ENCODE results near the gene IKZF1. TPM values are rescaled to one million over a fixed set of nuclear protein-coding genes. Genes with fewer than 3 reads are reported as not detected.

Gene IKZF1
- total and polyA plus RNA-seq, 9 of the 15 experiments (the other 6 are each of a cell fraction or from before 2014, with no cell fraction given): 12.6 to 85.3 (median 44.7) TPM

DNA sequence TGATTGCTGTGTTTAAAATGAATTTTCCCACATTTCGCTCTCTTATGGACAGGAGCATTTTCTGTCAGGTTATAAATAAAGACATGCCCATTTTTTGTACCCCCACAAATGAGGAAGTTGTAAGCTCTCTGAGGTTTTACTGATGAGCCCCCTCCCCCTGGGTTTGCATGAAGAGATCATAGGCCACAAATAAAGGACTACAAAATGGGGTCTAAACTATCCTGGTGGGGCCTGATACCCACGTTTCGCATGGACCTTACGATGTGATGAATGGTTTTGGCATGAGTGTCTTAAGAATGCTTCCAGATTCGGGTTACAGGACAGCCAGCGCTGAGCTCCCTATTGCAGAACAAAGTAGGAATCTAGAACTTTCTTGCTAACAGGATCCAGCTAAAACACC, 5.8 kb downstream of the IKZF1 start:
- H3K36me3 ChIP-seq (ENCODE audit: control insufficient read depth, insufficient read depth, low read length): peaks cover 13% of the 10 kb centered on the region; the same call in 2 of the 3 replicates
- no peaks in the 10 kb centered on the region for H3K27me3 ChIP-seq (ENCODE audit: control insufficient read depth in 2 of 2, insufficient read depth in 2 of 2, low read length in 2 of 2)
- in situ Hi-C loops (cut with MboI): no loop called here
- no peaks in the 10 kb centered on the region for H3K9me3 ChIP-seq (replicated peaks; ENCODE audit: control insufficient read depth, insufficient read depth, low read depth, low read length)
- H3K9ac ChIP-seq (ENCODE audit: insufficient read depth in 1 of 2, low read depth in 2 of 2, low read length in 2 of 2): peak overlapping the region; percentile 11 to 78; a peak in 3 of 4 replicates
- H4K20me1 ChIP-seq (replicated peaks; ENCODE audit: control insufficient read depth, insufficient read depth, low read length): no peaks in the 10 kb centered on the region
- H3K4me3 ChIP-seq: peak overlapping the region; percentile 70
- POLR2A ChIA-PET: interaction anchor here (0.8 to 1.6 kb wide), 5 partner anchors 8 to 29 kb away, joined by 3 to 9 read pairs (median 4); no protein-coding TSS in a partner anchor
- CTCF ChIA-PET (ENCODE audit: low intra/inter-chr PET ratio): no interaction called here
- peak overlapping the region; percentile 80 for H3K27ac ChIP-seq (ENCODE audit: extremely low read depth, low read depth, low read length)
- H2AFZ ChIP-seq (ENCODE audit: low read depth, low read length): no peak overlapping the region; the same call in 1 of the 2 replicates
- peak overlapping the region; percentile 92 for H3K4me2 ChIP-seq (ENCODE audit: insufficient read depth, low read length)
- BruUV-seq (replicated peaks): TSS peak; percentile 1
- no peaks in the 10 kb centered on the region for H3K9me1 ChIP-seq (ENCODE audit: control insufficient read depth, insufficient read depth, low read length)
- ATAC-seq (no peak), FAIRE-seq (no peak), DNase-seq (ENCODE audit: extremely low read depth in 1 of 4, low spot score in 3 of 4) (peak in 1 of 4 experiments; percentile 44)
- WGBS (ENCODE audit: insufficient coverage, low coverage, missing lambda C conversion rate): 15% methylated on average over 6 of the region's 6 CpGs
- peaks cover 99% of the 10 kb centered on the region for H3K79me2 ChIP-seq (ENCODE audit: control insufficient read depth, insufficient read depth, low read length)
- intact Hi-C loops (cut with micrococcal nuclease): no loop called here
- H3K4me1 ChIP-seq (replicated peaks in 1 of 2; ENCODE audit: control insufficient read depth in 2 of 2, insufficient read depth in 2 of 2, low read length in 2 of 2): peaks cover 18 to 60% of the 10 kb centered on the region in 2 experiments
- TF ChIP-seq XRCC3 (IDR thresholded peaks at IDR 0.05) (no peak), RFX1 (IDR thresholded peaks at IDR 0.05) (no peak), MAZ (CRISPR knock-in tag; conservative IDR thresholded peaks at IDR 0.05 in 1 of 2, IDR thresholded peaks at IDR 0.05 in 1 of 2) (0 out of 4 replicates have a peak, but pooled peaks of 1 of the 2 experiments have one; percentile 20), MEIS2 (IDR thresholded peaks at IDR 0.05; ENCODE audit: partially characterized antibody) (peak; percentile 26), RCOR1 (IDR thresholded peaks at IDR 0.05; ENCODE audit: borderline replicate concordance in 1 of 2, low read depth in 2 of 2, low read length in 2 of 2) (0 out of 4 replicates have a peak, but pooled peaks of 1 of the 2 experiments have one; percentile 6), SPI1 (IDR thresholded peaks at IDR 0.05; ENCODE audit: borderline replicate concordance, low read depth, low read length) (0 out of 2 replicates have a peak, but pooled peaks have one; percentile 19), PPARD (CRISPR knock-in tag; IDR thresholded peaks at IDR 0.05) (no peak), ZNF197 (CRISPR knock-in tag; IDR thresholded peaks at IDR 0.05; ENCODE audit: low read depth) (no peak), ZEB2 (IDR thresholded peaks at IDR 0.05) (no peak), YY1 (IDR thresholded peaks at IDR 0.05; ENCODE audit: borderline replicate concordance in 1 of 3, control insufficient read depth in 1 of 3, extremely low read depth in 1 of 3, insufficient read depth in 3 of 3, insufficient read length in 1 of 3, insufficient replicate concordance in 2 of 3, low read depth in 1 of 3, low read length in 2 of 3) (peak in 1 of 3 experiments; percentile 9), SMARCB1 (IDR thresholded peaks at IDR 0.05; ENCODE audit: insufficient read length, low read depth) (peak; percentile 88), RHOXF2B (CRISPR knock-in tag; conservative IDR thresholded peaks at IDR 0.05) (no peak), ELF2 (CRISPR knock-in tag; IDR thresholded peaks at IDR 0.05) (no peak), BRCA1 (IDR thresholded peaks at IDR 0.05) (no peak), BRCA1 (CRISPR knock-in tag; IDR thresholded peaks at IDR 0.05) (no peak), CHD4 (IDR thresholded peaks at IDR 0.05; ENCODE audit: insufficient read depth, insufficient replicate concordance, low read depth, low read length, poor library complexity, severe bottlenecking) (peak; percentile 30), ZNF57 (CRISPR knock-in tag; IDR thresholded peaks at IDR 0.05) (no peak), HNRNPUL1 (IDR thresholded peaks at IDR 0.05; ENCODE audit: low read length) (no peak), NBN (IDR thresholded peaks at IDR 0.05; ENCODE audit: low read depth) (no peak)
- TF ChIP-seq, protein P1, sequence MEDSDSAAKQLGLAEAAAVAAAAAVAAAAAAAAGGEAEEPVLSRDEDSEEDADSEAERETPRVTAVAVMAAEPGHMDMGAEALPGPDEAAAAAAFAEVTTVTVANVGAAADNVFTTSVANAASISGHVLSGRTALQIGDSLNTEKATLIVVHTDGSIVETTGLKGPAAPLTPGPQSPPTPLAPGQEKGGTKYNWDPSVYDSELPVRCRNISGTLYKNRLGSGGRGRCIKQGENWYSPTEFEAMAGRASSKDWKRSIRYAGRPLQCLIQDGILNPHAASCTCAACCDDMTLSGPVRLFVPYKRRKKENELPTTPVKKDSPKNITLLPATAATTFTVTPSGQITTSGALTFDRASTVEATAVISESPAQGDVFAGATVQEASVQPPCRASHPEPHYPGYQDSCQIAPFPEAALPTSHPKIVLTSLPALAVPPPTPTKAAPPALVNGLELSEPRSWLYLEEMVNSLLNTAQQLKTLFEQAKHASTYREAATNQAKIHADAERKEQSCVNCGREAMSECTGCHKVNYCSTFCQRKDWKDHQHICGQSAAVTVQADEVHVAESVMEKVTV (CRISPR knock-in tag; IDR thresholded peaks at IDR 0.05): 0 out of 2 replicates have a peak, but pooled peaks have one; percentile 10
